ENCODE measurements around the gene B9D2. TPM values are rescaled to one million over a fixed set of nuclear protein-coding genes. Genes with fewer than 3 reads are reported as not detected.

Gene B9D2
- total RNA-seq, 1 donor from 2014 or later = 1.1 TPM

DNA sequence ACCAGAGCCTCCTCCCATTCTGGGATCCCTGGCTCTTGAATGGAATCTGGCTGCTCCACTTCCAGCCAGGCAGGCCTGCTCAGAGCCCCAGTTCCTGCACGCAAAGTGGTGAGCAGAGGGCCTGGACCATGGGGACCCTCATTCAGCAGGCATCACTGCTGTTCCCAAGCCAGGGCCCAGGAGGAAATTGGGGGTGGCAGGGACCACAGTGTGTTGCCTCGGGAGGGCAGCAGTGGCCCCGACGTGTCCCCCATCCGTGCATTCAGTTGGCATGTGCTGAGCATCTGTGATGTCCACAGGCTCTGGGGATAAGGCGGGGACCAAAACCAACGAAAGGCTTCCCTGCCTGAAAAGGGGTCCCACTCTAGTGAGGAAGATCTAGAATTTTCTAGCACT, 42.7 kb downstream of the B9D2 start:
- H3K36me3 ChIP-seq (ENCODE audit: control insufficient read depth, insufficient read depth, low read length) = peaks cover 30% of the 10 kb centered on the region
- no peak for FAIRE-seq
- no peaks in the 10 kb centered on the region for H3K27me3 ChIP-seq (ENCODE audit: control insufficient read depth, insufficient read depth, low read length)
- TF ChIP-seq CTCF (IDR thresholded peaks at IDR 0.05; ENCODE audit: insufficient read depth, low read length, severe bottlenecking) = no peak
- no peak overlapping the region for H3K4me3 ChIP-seq (ENCODE audit: low read depth, low read length)
- DNase-seq (ENCODE audit: low read depth) = no peak

DNA sequence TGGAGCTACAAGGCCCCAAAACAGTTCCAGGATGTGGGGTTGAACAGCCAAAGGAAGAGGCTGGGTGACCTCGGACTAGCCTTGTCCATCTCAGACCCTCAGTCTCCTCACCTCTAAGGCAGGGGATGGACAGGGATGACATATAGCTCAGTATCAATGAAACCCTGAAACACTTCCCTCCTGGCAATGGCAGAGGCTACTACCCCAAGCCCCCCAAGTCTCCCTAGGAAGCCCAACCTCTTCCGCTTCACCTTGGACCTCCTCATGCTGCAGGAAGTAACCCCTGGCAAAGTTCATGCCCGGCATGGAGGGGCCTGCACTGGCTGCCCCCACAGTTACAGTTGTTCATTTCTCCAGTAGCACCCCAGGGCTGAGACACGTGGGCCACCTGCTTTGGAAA, 43.4 kb downstream of the B9D2 start:
- Histone ChIP-seq H3K4me3 (ENCODE audit: low read depth, low read length) (no peak overlapping the region), H3K27me3 (ENCODE audit: control insufficient read depth, insufficient read depth, low read length) (no peaks in the 10 kb centered on the region), H3K36me3 (ENCODE audit: control insufficient read depth, insufficient read depth, low read length) (peaks cover 34% of the 10 kb centered on the region)
- TF ChIP-seq CTCF (IDR thresholded peaks at IDR 0.05; ENCODE audit: insufficient read depth, low read length, severe bottlenecking) = no peak
- FAIRE-seq (peak; percentile 13), DNase-seq (ENCODE audit: low read depth) (no peak)

GRCh38 chr19:41320185-41320518, 43.8 kb downstream of the B9D2 start:
- Histone ChIP-seq H3K4me3 (ENCODE audit: low read depth, low read length) (no peak overlapping the region), H3K36me3 (ENCODE audit: control insufficient read depth, insufficient read depth, low read length) (peaks cover 34% of the 10 kb centered on the region), H3K27me3 (ENCODE audit: control insufficient read depth, insufficient read depth, low read length) (no peaks in the 10 kb centered on the region)
- no peak for DNase-seq (ENCODE audit: low read depth)
- no peak for FAIRE-seq
- no peak for TF ChIP-seq CTCF (IDR thresholded peaks at IDR 0.05; ENCODE audit: insufficient read depth, low read length, severe bottlenecking)

- peaks cover 34% of the 10 kb centered on the region for H3K36me3 ChIP-seq (ENCODE audit: control insufficient read depth, insufficient read depth, low read length)
- DNase-seq (ENCODE audit: low read depth) = no peak
- TF ChIP-seq CTCF (IDR thresholded peaks at IDR 0.05; ENCODE audit: insufficient read depth, low read length, severe bottlenecking) = no peak
- no peaks in the 10 kb centered on the region for H3K27me3 ChIP-seq (ENCODE audit: control insufficient read depth, insufficient read depth, low read length)
- FAIRE-seq = no peak
- H3K4me3 ChIP-seq (ENCODE audit: low read depth, low read length) = no peak overlapping the region
Measured at GRCh38 chr19:41319500-41320184, 44.3 kb downstream of the B9D2 start.

DNA sequence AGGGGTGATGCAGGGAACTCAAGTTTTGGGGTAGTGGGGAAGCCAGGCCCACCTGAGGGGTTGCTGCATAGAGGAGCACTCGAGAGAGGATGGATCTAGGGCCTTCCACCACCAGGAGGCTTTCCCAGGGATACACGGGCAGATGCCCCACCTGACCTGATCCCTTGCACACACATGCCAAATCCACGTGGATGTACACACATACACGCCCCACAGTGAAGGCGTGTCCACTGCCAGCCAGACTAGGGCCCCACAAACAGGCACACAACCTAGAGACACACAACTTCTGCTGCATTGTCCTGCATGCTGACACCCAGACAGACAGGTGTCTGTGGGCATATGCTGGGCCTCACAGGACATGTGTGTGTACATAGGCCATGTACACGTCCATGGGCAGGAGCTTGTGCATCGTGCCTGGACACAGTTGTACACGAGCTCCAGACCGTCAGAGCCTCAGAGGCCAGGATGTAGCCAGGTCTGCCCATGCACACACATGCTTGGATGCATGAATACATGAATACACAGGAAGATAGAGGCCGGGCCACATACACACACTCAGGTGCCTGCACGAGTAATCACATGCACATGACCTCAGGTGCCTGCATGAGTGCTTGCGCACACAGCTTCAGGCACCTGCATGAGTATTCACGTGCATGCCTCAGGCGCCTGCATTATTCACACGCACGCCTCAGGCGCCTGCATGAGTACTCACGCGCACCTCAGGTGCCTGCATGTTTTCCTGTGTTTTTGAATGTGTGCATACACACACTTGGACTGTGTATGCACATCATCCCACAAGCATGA, 45.1 kb downstream of the B9D2 start:
- no peak for DNase-seq (ENCODE audit: low read depth)
- H3K4me3 ChIP-seq (ENCODE audit: low read depth, low read length) = no peak overlapping the region
- H3K27me3 ChIP-seq (ENCODE audit: control insufficient read depth, insufficient read depth, low read length) = no peaks in the 10 kb centered on the region
- H3K36me3 ChIP-seq (ENCODE audit: control insufficient read depth, insufficient read depth, low read length) = peaks cover 34% of the 10 kb centered on the region
- TF ChIP-seq CTCF (IDR thresholded peaks at IDR 0.05; ENCODE audit: insufficient read depth, low read length, severe bottlenecking) = no peak
- peak; percentile 79 for FAIRE-seq
